Loucy (cell line): ENCODE measurements around the gene FGFR3.

ENCODE experiments used
- H2AFZ ChIP-seq: fragments of 200-600 bp; sonication (generic); 2 replicates; pipeline ENCODE4 v1.6.0; 2016; ENCODE audit warnings: antibody characterized with exemption, mild to moderate bottlenecking, low read length, moderate library complexity
- H3F3A ChIP-seq: fragments of 200-600 bp; 2 replicates; pipeline ENCODE4 v1.6.0; 2016; ENCODE audit warnings: antibody characterized with exemption, low read depth, mild to moderate bottlenecking
- H3K27me3 ChIP-seq: fragments of 200-600 bp; sonication (generic); 2 replicates; pipeline ENCODE4 v1.6.1; 2014; ENCODE audit warnings: low read length, mild to moderate bottlenecking; ENCODE audit not compliant: insufficient read depth, poor library complexity, severe bottlenecking
- H3K36me3 ChIP-seq: fragments of 200-600 bp; sonication (generic); 2 replicates; pipeline ENCODE4 v1.6.1; 2016; ENCODE audit warnings: low read length; ENCODE audit not compliant: insufficient read depth
- H3K4me1 ChIP-seq: fragments of 200-600 bp; sonication (generic); 2 replicates; pipeline ENCODE4 v1.5.1; 2014; ENCODE audit warnings: low read length, mild to moderate bottlenecking; ENCODE audit not compliant: insufficient read depth, poor library complexity, severe bottlenecking
- H3K4me2 ChIP-seq: fragments of 200-600 bp; sonication (generic); 2 replicates; pipeline ENCODE4 v1.6.0; 2014; ENCODE audit warnings: antibody characterized with exemption, low read length, low read depth, mild to moderate bottlenecking; ENCODE audit not compliant: poor library complexity, severe bottlenecking
- H3K4me3 ChIP-seq: fragments of 200-600 bp; sonication (generic); 2 replicates; pipeline ENCODE4 v1.5.1; 2014; ENCODE audit warnings: low read length, mild to moderate bottlenecking, mixed read lengths; ENCODE audit not compliant: poor library complexity, severe bottlenecking
- H3K79me2 ChIP-seq: fragments of 200-600 bp; sonication (generic); 2 replicates; pipeline ENCODE4 v1.6.1; 2014; ENCODE audit warnings: low read length; ENCODE audit not compliant: insufficient read depth
- H3K9ac ChIP-seq: fragments of 200-600 bp; sonication (generic); 2 replicates; pipeline ENCODE4 v1.6.0; 2014; ENCODE audit warnings: mild to moderate bottlenecking, low read depth, low read length, moderate library complexity; ENCODE audit not compliant: poor library complexity, severe bottlenecking
- H3K9me2 ChIP-seq: fragments of 200-600 bp; sonication (generic); replicated peaks from 2 replicates; pipeline ENCODE4 v1.6.1; 2016; ENCODE audit warnings: low read depth, low read length, mixed read lengths
- H3K9me3 ChIP-seq: fragments of 200-600 bp; sonication (generic); 2 replicates; pipeline ENCODE4 v1.6.1; 2014; ENCODE audit warnings: mild to moderate bottlenecking, antibody characterized with exemption, low read length, low read depth; ENCODE audit not compliant: insufficient read depth
- H4K20me1 ChIP-seq: fragments of 200-600 bp; sonication (generic); 2 replicates; pipeline ENCODE4 v1.6.0; 2014; ENCODE audit warnings: antibody characterized with exemption, low read length, mild to moderate bottlenecking; ENCODE audit not compliant: insufficient read depth, poor library complexity, severe bottlenecking
- EZH2phosphoT487 ChIP-seq: fragments of 200-600 bp; IDR thresholded peaks from 2 replicates; pipeline ENCODE4 v1.6.1; 2018; ENCODE audit warnings: antibody characterized with exemption, mild to moderate bottlenecking, moderate library complexity, borderline replicate concordance
- TF ChIP-seq, protein P1 (sequence below): fragments of 200-600 bp; sonication (generic); conservative IDR thresholded peaks from 2 replicates; pipeline ENCODE4 v1.5.1; 2014; ENCODE audit warnings: mild to moderate bottlenecking, antibody characterized with exemption, low read length

FGFR3 gene

GRCh38 chr4:1841887-1842210, 48.8 kb downstream of the FGFR3 start:
- Histone ChIP-seq H4K20me1 (no peaks in the 10 kb centered on the region), H3K9me2 (no peaks in the 10 kb centered on the region), H3K27me3 (no peaks in the 10 kb centered on the region), H3K4me3 (no peak overlapping the region), H2AFZ (no peak overlapping the region), H3K4me2 (no peak overlapping the region), H3K79me2 (peaks cover 2% of the 10 kb centered on the region; the same call in 1 of the 2 replicates), H3F3A (no peaks in the 10 kb centered on the region), H3K4me1 (no peaks in the 10 kb centered on the region), H3K9me3 (no peaks in the 10 kb centered on the region), H3K9ac (no peak overlapping the region), H3K36me3 (peaks cover 48% of the 10 kb centered on the region; the same call in 1 of the 2 replicates)
- TF ChIP-seq EZH2phosphoT487: no peak
- TF ChIP-seq, protein P1, sequence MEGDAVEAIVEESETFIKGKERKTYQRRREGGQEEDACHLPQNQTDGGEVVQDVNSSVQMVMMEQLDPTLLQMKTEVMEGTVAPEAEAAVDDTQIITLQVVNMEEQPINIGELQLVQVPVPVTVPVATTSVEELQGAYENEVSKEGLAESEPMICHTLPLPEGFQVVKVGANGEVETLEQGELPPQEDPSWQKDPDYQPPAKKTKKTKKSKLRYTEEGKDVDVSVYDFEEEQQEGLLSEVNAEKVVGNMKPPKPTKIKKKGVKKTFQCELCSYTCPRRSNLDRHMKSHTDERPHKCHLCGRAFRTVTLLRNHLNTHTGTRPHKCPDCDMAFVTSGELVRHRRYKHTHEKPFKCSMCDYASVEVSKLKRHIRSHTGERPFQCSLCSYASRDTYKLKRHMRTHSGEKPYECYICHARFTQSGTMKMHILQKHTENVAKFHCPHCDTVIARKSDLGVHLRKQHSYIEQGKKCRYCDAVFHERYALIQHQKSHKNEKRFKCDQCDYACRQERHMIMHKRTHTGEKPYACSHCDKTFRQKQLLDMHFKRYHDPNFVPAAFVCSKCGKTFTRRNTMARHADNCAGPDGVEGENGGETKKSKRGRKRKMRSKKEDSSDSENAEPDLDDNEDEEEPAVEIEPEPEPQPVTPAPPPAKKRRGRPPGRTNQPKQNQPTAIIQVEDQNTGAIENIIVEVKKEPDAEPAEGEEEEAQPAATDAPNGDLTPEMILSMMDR: no peak

- no peaks in the 10 kb centered on the region for H3K4me1 ChIP-seq
- H3K9ac ChIP-seq: no peak overlapping the region
- peaks cover 48% of the 10 kb centered on the region; the same call in 1 of the 2 replicates for H3K36me3 ChIP-seq
- H3K9me3 ChIP-seq: no peaks in the 10 kb centered on the region
- H3K9me2 ChIP-seq: no peaks in the 10 kb centered on the region
- TF ChIP-seq EZH2phosphoT487: no peak
- TF ChIP-seq, protein P1: no peak
- no peak overlapping the region for H2AFZ ChIP-seq
- H3K79me2 ChIP-seq: peaks cover 2% of the 10 kb centered on the region; the same call in 1 of the 2 replicates
- no peak overlapping the region for H3K4me2 ChIP-seq
- H3K4me3 ChIP-seq: no peak overlapping the region
- H4K20me1 ChIP-seq: no peaks in the 10 kb centered on the region
- H3F3A ChIP-seq: no peaks in the 10 kb centered on the region
- no peaks in the 10 kb centered on the region for H3K27me3 ChIP-seq
Measured at GRCh38 chr4:1842339-1842895, 49.3 kb downstream of the FGFR3 start.

DNA sequence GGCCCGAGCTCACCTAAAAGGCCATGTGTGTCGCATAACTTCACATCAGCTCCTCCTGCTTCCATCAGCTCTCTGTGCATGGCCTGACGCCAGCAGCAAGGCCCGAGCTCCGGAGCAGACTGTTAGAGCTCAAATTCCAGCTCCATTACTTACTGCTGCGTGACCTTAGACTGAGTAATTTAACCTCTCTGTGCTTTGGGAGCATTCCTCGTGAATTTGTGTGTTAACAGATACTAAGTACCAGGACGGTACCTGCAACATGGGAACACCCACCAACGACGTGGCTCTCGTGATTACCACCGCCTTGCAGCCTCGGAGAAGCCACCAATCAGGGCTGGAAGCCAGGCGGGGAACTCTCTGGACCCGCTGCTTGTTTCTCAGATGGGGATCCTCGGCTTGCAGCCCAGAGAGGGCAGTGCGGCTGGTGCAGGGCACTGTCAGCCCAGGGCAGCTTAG, 49.9 kb downstream of the FGFR3 start:
- no peak overlapping the region for H3K4me2 ChIP-seq

More for the DNA sequence above, 49.9 kb downstream of the FGFR3 start:
- Histone ChIP-seq H3K9ac (no peak overlapping the region), H3K9me3 (no peaks in the 10 kb centered on the region), H3F3A (no peaks in the 10 kb centered on the region), H3K36me3 (peaks cover 48% of the 10 kb centered on the region; the same call in 1 of the 2 replicates), H3K79me2 (peaks cover 2% of the 10 kb centered on the region; the same call in 1 of the 2 replicates), H3K27me3 (no peaks in the 10 kb centered on the region), H4K20me1 (no peaks in the 10 kb centered on the region), H2AFZ (no peak overlapping the region), H3K4me1 (no peaks in the 10 kb centered on the region), H3K9me2 (no peaks in the 10 kb centered on the region), H3K4me3 (no peak overlapping the region)
- no peak for TF ChIP-seq EZH2phosphoT487
- TF ChIP-seq, protein P1: no peak
